D721Med (cell line): ENCODE data around the gene ACSM3.
"Not testable (repeated sequence)": the region's sequence is repeated elsewhere in the genome, so short reads cannot be mapped to it uniquely, and the experiment has no call there.

ENCODE experiments used
- DNase-seq: peaks from one replicate; pipeline ENCODE4 v3.0.0; 2011; ENCODE audit warnings: low spot score; ENCODE audit not compliant: insufficient read length
- FAIRE-seq: peaks from 2 replicates; lab custom pipeline; 2011; peaks lifted over from hg19 to GRCh38; lab: Jason Lieb, UNC
- CTCF ChIP-seq: IDR thresholded peaks from 2 replicates; pipeline ENCODE4 v1.5.1; 2012; ENCODE audit warnings: mild to moderate bottlenecking, control low read depth; ENCODE audit not compliant: insufficient read depth; ENCODE audit errors: missing control alignments

Gene ACSM3

DNA sequence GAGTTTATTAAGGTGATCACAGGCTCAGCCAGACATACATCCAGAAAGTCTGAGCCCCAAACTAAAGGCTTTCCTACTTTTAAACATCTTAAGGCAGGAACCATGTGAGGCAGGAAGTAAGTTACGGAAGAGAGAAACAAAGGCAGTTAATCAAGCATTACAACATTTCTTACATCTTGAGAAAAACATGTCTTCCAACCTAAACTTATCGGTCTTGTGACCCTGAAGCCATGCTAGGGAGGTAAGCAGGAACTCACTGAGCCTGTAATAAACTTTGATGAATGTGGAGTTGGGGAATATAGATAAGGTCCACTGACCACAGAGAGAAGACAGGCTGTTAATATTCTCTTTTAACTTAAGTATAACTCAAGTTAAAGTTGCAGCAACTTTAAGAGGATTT, 3.5 kb upstream of the ACSM3 start:
- FAIRE-seq (no peak), DNase-seq (no peak)
- no peak for TF ChIP-seq CTCF

GRCh38 chr16:20761175-20761574, 2.6 kb upstream of the ACSM3 start:
- FAIRE-seq (no peak), DNase-seq (no peak)
- no peak for TF ChIP-seq CTCF

DNA sequence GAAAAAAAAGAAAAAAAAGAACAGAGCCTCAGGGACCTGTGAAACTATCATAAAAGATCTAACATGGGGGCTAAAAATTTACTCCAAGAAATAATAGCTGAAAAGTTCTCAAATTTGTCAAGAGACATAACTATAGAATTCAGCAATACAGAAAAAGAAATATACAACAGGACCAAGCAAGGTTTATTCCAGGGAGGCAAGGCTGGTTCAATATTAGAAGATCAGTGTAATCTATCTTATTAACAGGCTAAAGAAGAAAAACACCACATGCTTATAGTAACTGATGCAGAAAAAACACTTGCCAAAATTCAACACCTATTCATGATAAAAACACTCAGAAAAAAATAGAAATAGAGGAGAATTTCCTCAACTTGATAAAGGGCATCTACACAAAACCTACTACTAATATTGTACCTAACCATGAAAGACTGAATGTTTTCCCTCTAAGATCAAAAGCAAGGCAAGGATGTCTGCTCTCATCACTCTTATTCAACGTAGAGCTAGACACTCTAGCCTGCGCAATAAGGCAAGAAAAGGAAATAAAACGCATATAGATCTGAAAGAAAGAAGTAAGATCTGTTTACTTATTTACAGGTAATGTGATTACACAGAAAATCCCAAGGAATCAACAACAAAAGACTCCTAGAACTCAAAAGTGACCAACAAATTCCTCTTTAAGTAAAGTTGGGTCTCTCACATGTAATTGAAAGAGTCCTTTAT, 1.2 kb upstream of the ACSM3 start:
- DNase-seq = no peak
- TF ChIP-seq CTCF = no peak
- no peak for FAIRE-seq

- not testable (repeated sequence) for FAIRE-seq, DNase-seq
Observed at GRCh38 chr16:20764448-20764847, 634 bp downstream of the ACSM3 start.

DNA sequence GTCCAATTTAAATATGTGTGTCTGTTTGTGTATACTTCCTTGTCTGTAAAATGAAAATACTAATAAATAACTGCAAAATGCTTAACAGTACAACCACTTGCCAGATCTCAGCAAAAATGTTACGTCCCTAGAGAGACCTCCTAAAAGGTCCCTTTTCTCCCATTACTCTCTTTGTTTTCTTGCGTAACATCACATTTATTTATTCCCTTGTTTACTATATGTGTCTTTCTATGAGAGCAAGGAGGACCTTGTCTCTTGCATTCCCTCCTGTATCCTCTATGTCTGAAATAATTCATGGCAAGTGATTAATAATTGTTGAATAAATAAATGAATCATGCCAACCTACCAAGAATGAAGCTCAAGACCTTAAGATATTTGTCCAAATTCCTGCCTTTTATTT, 1.9 kb downstream of the ACSM3 start:
- no peak for FAIRE-seq
- no peak for TF ChIP-seq CTCF
- DNase-seq = no peak

DNA sequence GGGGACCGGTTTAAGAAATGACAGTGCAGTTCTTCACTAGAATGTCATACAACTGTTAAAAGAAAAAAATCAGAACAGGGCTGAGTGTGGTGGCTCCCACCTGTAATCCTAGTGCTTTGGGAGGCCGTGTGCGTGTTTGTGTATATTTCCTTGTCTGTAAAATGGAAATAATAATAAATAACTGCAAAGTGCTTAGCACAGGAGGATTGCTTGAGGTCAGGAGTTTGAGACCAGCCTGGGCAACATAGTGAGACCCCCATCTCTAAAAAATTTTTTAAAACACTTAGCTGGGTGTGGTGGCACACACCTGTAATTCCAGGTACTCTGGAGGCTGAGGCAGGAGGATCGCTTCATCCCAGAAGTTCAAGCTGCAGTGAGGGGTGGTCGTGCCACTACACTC, 2.5 kb downstream of the ACSM3 start:
- DNase-seq (no peak), FAIRE-seq (no peak)
- TF ChIP-seq CTCF = no peak

DNA sequence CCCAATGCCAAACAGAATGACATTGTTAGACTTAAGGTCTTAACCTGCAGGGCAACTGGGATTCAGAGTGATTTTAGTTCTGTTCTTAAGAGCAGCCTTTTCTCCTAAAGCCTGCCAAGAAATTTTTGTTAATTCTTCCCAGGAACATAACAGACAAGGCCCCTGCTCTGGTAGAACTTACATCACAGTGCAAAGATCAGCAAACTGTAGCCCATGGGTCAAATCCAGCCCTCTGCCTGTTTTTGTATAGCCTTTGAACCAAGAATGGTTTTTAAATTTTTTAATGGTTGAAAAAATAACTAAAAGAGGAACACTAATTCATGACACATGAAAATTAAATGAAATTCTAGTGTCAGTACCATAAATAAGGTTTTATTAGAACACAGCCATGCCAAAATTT, 3.8 kb downstream of the ACSM3 start:
- FAIRE-seq (no peak), DNase-seq (no peak)
- no peak for TF ChIP-seq CTCF
